ENCODE data around the gene PTPRU. TPM values are rescaled to one million over a fixed set of nuclear protein-coding genes. Genes with fewer than 3 reads are reported as not detected.
A peak's percentile ranks its signal among the peaks of the same experiment; 100 is the strongest.

Gene PTPRU
- total RNA-seq, 2 donors from 2014 or later, result 2.0 to 2.4 TPM

DNA sequence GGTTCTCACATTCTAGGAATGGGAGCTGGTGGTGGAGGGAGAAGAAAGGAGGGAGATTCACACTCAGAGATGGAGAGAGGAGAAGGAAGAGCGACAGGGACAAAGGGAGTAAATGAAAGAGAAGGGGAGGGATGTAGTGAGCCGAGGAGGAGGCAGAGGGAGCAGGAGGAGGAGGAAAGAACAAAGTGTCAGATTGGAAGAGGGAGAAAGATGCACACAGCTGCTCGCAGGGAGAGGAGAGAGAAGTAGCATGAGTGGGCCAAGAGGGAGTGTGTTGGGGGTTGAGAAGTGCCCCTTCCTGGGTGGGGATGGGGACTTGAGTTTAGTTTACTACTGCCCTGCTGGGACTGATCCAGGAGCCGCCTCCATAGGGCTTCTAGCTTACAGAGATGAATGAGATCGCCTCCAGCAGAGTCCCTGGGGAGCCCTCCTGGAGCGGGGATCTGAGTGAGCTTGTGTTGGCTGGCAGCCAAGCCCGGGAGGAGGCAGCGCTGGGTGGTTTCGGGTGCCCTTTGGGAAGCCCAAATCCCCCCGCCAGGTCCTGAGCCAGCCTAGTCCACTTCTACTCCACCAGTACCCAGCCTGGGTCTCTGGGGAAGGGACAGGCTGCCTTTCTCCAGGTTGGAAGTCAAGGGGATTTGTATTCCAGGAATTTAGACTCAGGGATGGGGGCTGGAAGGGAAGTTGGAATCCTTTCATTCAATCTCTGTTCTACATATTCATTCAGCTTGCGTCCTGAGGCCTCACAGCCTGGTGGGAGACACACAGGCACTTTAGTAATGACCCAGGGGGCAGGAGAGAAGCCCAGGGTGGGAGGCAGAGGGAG is 20.9 kb downstream of the PTPRU start:
- ATAC-seq (no peak), DNase-seq (no peak)
- intact Hi-C loops (cut with DNase I, micrococcal nuclease), result no loop called here

DNA sequence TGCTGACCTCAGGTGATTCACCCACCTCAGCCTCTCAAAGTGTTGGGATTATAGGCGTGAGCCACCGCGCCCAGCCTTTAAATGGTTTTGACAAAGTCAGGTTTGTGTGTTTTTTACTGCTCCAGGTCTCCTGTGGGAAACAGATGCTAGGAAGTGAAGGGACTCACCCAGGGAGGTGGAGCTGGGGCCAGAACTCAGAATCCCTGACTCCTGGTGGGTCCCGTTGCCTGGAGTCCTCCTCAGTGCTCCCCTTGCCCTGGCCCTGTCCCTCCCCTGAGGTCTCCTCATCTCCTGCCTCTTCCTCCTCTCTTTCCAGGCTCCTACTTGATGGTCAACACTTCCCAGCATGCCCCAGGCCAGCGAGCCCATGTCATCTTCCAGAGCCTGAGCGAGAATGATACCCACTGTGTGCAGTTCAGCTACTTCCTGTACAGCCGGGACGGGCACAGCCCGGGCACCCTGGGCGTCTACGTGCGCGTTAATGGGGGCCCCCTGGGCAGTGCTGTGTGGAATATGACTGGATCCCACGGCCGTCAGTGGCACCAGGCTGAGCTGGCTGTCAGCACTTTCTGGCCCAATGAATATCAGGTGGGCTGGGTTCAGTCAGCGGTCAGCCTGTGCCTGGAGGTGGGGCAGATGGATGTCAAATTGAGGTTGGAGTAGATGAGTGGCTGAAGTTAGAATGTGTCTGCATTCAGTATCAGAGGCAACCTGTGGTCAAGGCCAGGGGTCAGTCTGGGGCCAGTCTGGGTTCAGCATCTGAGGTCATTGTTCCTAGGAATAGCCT is 22.1 kb downstream of the PTPRU start:
- intact Hi-C loops (cut with DNase I, micrococcal nuclease), result no loop called here
- no peak for DNase-seq
- no peak for ATAC-seq

DNA sequence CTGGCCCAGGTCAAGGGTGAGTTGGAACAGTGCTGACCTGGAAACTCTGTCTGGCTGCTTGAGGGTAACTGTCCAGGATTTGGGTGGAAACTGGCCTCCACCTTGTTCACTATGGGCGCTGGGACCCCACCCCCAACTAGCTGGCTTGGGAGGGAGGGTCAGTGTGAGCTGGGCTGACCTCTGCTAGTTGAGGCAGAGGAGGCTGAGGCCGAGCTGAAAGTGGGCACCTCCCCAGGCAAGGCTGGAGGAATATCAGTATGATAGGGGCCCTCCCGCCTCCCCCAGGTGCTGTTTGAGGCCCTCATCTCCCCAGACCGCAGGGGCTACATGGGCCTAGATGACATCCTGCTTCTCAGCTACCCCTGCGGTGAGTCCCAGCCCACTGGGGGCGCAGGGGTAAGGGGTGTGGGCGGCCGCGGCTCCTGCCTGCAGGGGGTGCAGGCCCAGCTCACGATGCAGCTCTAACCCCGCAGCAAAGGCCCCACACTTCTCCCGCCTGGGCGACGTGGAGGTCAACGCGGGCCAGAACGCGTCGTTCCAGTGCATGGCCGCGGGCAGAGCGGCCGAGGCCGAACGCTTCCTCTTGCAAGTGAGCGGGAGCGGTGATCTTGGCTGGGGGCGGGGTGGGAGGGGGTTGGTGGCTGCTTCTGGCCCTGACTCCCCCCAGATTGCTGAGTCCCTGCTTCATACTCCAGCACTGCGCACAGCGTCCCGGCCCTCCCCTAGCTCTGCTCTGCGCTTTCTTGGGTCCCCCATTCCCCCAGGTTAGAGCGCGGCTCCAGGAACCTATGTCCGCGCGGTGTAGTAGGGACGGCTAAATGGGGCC is 22.9 kb downstream of the PTPRU start:
- ATAC-seq (peak; percentile 53), DNase-seq (no peak)
- intact Hi-C loops (cut with DNase I, micrococcal nuclease), result no loop called here

DNA sequence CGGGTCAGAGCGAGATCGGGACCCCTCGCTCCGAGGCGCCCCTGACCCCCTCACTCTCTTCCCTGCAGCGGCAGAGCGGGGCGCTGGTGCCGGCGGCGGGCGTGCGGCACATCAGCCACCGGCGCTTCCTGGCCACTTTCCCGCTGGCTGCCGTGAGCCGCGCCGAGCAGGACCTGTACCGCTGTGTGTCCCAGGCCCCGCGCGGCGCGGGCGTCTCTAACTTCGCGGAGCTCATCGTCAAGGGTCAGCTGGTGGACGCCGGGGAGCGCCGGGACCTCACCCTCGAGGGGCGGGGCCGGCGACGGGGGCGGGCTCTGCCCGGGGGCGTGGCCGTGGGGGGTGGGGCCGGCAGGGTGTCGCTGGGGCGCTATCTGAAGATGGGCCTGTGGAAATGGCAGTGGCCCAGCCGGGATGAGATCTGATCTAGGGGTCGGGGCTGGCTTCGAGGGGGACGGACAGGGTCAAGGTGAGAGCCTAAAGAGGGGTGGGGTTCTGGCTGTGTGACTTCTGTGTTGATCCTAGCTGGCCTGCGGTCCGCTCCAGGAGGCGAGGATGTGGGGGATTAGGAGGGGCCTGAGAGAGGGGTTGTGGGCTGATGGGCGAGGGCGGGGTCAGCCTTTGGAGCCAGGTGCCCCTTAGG is 23.6 kb downstream of the PTPRU start:
- intact Hi-C loops (cut with DNase I, micrococcal nuclease), result no loop called here
- ATAC-seq (peak; percentile 78), DNase-seq (peak; percentile 55 to 64)

DNA sequence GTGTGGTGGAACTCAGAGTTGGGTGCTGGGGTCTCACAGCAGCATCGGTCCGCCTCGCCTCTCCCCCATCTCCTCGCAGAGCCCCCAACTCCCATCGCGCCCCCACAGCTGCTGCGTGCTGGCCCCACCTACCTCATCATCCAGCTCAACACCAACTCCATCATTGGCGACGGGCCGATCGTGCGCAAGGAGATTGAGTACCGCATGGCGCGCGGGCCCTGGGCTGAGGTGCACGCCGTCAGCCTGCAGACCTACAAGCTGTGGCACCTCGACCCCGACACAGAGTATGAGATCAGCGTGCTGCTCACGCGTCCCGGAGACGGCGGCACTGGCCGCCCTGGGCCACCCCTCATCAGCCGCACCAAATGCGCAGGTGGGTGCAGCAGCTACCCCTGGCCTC is 24.2 kb downstream of the PTPRU start:
- DNase-seq (no peak), ATAC-seq (no peak)
- intact Hi-C loops (cut with DNase I, micrococcal nuclease), result no loop called here

DNA sequence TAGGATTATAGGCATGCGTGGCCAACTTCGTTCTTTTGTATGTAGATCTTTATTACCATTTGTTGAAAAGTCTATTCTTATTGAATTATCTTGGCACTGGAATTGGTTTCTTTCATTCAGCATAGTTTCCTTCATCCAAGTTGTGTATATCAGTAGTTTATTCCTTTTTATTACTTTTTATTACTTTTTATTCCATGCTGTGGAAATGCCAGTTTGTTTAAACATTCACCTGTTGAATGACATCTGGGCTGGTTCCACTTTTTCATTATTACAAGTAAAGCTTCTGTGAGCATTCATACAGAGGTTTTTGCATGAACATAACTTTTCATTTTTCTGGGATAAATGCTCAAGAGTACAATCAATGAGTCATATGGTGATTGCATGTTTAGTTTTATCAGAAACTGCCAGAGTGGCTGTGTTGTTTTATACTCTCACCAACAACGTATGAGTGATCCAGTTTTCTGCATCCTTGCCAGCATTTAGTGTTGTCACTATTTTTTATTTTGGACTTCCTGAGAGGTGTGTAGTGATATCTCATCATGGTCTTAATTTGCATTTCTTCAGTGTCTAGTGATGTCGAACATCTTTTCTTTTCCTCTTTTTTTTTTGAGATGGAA is 28.6 kb downstream of the PTPRU start:
- intact Hi-C loops (cut with DNase I, micrococcal nuclease), result no loop called here
- DNase-seq (no peak), ATAC-seq (peak; percentile 83)

DNA sequence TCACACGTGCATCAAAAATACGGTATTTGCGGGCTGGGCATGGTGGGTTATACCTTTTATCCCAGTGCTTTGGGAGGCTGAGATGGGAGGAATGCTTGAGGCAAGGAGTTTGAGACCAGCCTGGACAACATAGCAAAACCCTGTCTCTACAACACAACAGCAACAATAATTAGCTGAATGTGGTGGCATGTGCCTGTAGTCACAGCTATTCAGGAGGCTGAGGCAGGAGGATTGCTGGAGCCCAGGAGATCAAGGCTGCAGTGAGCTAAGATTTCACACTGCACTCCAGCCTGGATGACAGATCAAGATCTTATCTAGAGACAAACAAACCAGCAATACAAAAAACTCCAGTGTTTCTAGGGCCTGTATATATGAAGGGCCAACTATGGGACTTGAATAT is 30.6 kb downstream of the PTPRU start:
- intact Hi-C loops (cut with DNase I, micrococcal nuclease), result no loop called here
- DNase-seq (no peak), ATAC-seq (no peak)

DNA sequence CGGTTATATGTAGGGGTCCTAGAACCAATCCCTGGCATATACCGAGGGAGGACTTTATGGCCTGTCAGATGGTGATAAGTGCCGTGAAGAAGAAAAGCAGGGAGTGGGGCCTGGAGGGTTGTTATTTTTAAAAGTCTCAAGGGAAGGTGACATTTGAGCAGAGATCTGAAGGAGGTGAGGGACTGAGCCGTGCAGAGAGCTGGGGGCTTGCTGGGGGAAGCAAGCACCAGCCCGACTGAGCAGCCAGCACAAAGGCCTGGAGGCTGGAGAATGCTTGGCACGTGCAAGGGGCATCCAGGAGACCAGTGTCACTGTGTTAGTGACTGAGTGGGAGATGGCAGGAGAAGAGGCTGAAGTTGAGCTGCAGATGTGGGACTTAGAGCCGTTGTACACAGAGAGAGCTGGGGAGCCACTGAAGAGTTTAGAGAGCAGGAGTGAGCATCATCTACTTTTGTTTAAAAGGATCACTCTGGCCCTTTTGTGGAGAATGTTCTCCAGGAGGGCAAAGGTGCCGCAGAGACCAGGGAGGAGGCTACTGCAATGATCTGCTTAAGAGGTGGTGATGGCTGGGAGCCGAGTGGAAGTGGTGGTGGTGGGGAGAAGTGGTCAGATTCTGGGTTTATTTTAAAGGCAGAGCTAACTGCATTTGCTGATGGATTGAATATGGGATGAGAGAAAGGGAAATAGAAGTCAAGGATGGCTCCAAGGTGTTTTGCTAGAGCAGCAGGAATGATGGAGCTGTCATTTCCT is 31.2 kb downstream of the PTPRU start:
- intact Hi-C loops (cut with DNase I, micrococcal nuclease), result no loop called here
- ATAC-seq, result no peak
- DNase-seq, result no peak

DNA sequence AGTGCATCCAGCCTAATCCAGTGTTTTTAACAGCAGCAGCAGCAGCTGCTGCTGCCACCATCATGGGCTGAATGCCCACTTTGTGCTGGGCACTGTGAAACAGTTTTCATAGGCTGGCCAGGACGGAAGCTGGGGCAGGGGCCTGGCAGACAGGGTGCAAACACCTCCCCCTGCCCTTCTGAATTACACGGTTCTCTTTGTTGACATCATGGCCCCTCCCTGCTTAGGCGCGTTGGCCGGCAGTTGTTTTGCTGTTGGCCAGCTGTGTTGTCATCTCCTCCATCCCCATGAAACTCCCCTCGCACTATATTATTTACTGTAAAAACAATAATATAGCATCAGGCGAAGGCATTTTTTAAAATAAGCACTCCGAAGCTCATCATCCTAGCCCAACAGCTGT is 33.1 kb downstream of the PTPRU start:
- ATAC-seq (no peak), DNase-seq (no peak)
- intact Hi-C loops (cut with DNase I, micrococcal nuclease), result no loop called here

DNA sequence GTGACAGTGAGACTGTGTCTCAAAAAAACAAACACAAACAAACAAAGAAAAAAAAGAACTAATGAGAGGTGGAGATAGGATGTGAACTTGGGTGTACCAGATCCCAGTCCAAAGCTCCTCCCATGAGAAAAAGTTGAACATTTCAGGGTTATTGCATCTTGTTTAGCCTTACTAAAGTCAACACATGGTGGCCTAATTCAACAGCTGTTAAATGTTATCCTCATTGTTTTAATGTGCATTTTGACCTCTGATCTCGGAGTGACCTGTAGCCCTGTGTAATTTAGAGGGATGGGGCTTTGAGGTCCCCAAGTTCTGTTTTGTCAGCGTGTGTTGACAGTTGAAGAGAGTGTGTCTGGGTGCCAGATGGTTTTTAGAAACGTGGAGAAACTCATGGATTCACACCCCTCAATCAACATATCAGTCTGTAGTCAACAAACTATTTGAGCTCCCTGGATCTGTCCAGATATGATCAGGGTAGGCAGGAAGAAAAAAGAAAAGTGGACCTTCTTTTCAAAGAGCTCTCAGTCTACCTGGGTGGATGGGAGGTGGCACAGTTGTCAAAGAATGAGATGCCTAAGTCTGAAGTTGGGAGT is 34.7 kb downstream of the PTPRU start:
- intact Hi-C loops (cut with DNase I, micrococcal nuclease), result no loop called here

DNA sequence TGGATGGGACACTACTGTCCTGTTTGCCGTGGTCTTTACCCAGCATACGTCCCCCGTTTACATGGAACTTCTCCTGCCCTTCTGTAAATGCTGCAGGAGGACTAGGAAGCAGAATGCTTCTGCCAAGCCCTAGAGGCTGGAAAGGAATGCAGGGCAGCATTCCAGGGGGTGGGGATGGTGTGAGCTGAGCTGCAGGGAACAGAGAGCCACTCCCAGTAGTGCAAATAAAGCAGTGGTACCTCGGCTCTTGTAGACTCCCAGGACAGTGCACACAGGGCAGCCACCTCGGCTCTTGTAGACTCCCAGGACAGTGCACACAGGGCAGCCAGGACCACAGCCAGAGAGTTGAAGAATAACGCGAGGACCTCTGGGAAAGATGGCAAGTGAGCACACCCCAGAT is 35.4 kb downstream of the PTPRU start:
- DNase-seq, result peak; percentile 81 to 92
- intact Hi-C loops (cut with DNase I, micrococcal nuclease), result no loop called here
- ATAC-seq, result peak; percentile 100

More for the DNA sequence above, 34.7 kb downstream of the PTPRU start:
- DNase-seq, result peak in 1 of 2 donors; percentile 20
- ATAC-seq, result peak; percentile 36

DNA sequence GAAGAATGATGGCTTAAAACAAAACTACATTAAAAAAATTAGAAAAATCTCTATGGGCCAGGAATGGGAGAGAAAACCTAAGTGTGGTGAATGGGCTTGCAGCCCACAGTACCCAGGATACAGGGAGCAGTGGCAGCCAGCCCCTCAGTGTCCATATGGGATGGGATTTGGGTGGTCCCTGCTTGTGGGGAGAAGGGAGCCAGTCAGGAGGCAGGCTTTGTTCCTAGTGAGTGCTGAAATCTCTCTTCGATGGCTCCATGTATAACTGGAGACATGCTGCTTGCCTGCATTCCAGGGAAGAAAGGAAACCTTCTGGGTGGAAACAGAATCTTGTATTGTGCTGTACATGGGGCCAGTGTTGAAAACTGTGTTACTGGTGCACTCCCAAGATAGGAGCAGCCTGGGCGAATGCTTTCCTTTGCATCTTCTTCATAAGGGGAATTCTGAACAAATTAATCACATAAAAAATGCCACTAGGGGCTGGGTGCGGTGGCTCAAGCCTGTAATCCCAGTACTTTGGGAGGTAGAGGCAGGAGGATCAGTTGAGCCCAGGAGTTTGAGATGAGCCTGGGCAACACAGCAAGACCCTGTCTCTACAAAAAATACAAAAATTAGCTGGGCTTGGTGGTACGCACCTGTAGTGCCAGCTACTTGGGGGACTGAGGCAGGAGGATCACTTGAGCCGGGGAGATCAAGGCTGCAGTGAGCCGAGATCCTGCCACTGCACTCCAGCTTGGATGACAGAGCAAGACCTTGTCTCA is 36.0 kb downstream of the PTPRU start:
- DNase-seq (peak in 1 of 2 donors; percentile 11), ATAC-seq (no peak)
- intact Hi-C loops (cut with DNase I, micrococcal nuclease), result no loop called here

DNA sequence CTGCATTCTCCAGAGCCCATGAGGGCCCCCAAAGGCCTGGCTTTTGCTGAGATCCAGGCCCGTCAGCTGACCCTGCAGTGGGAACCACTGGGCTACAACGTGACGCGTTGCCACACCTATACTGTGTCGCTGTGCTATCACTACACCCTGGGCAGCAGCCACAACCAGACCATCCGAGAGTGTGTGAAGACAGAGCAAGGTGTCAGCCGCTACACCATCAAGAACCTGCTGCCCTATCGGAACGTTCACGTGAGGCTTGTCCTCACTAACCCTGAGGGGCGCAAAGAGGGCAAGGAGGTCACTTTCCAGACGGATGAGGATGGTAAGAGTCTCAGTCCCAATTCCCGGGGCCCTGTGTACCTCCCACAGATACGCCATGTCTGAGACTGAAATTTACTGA is 39.1 kb downstream of the PTPRU start:
- ATAC-seq (no peak), DNase-seq (peak in 1 of 2 donors; percentile 15)
- intact Hi-C loops (cut with DNase I, micrococcal nuclease), result no loop called here

DNA sequence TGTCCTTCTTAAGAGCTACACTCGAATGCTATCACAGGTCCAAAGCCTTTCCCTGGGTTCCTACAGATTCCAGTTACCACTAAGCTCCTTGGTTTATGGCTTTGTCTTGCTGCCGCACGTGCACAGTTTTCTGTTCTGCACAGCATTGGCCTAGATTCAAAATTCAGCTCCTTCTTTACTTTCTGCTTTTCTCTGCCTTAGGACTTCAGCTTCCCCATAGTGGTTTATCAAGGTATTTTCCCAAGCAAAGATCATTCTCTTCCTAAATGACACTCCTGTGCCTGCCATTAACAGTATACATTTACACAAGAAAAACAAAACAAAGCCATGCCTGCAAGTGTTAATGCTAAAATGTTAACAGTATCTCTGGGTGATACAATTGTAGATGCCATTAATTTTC is 41.8 kb downstream of the PTPRU start:
- ATAC-seq, result no peak
- intact Hi-C loops (cut with DNase I, micrococcal nuclease), result no loop called here
- DNase-seq, result no peak

DNA sequence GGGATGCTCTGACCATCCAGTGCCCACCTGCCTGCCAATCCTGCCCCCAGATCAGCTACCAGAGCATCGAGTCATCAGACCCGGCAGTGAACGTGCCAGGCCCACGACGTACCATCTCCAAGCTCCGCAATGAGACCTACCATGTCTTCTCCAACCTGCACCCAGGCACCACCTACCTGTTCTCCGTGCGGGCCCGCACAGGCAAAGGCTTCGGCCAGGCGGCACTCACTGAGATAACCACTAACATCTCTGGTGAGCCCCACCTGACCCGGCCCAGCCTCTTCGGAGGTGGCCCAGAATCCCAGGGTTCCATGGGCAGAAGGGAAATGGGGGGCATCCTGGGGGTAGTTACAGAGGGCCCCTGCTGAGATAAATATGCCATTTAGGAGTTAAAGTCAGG is 43.1 kb downstream of the PTPRU start:
- DNase-seq (peak in 1 of 2 donors; percentile 17), ATAC-seq (no peak)
- intact Hi-C loops (cut with DNase I, micrococcal nuclease), result no loop called here

DNA sequence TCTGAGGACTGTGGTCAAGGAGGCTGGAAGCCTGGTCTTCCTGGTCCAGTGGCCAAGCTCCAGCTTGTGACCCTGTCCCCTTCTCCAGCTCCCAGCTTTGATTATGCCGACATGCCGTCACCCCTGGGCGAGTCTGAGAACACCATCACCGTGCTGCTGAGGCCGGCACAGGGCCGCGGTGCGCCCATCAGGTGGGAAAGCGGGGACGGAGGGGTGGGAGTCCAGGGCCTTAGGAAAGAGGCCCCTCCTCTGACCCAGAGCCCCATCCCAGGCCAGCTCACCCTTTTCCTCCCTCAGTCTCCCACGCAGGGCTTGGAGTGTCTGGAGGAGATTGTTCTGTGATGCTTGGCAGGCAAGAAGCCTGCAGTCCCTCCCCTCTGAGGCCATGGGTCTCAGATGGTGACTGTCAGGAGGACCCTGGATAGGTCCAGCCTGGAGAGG is 43.6 kb downstream of the PTPRU start:
- intact Hi-C loops (cut with DNase I, micrococcal nuclease), result no loop called here
- ATAC-seq (no peak), DNase-seq (peak in 1 of 2 donors; percentile 17)

All from left colon (tissue), 2 donors.